H1 (cell line): ENCODE data around the gene GH2. TPM values are rescaled to one million over a fixed set of nuclear protein-coding genes. Genes with fewer than 3 reads are reported as not detected.
"Not testable (repeated sequence)": the region's sequence is repeated elsewhere in the genome, so short reads cannot be mapped to it uniquely, and the experiment has no call there.

Experiments used
- CTCF ChIA-PET: fragments of 300-600 bp; sonication (Branson Sonifier 250); formaldehyde crosslinking; loops from one replicate; lab custom pipeline; 2021; ENCODE audit not compliant: partially characterized antibody; lab: Charles Lee
- POLR2A ChIA-PET: fragments of 300-600 bp; sonication (Branson Sonifier 250); formaldehyde crosslinking; loops from one replicate; lab custom pipeline; 2021; ENCODE audit warnings: inconsistent platforms; ENCODE audit not compliant: partially characterized antibody; lab: Charles Lee
- DNase-seq, 2 experiments: peaks; one replicate each; pipeline versions ENCODE4 v3.0.0 to v3.0.0-alpha.2; 2010 to 2022; ENCODE audit warnings: low spot score in 2 of 2, low read depth in 1 of 2, mixed read lengths in 1 of 2
- FAIRE-seq: peaks from 2 replicates; lab custom pipeline; 2011; peaks lifted over from hg19 to GRCh38; lab: Jason Lieb, UNC
- H2AFZ ChIP-seq: 2 replicates; pipeline ENCODE4 v1.8.1; 2012; ENCODE audit warnings: low read length, inconsistent platforms
- H2AK5ac ChIP-seq: 2 replicates; pipeline ENCODE4 v1.6.1; 2013; ENCODE audit warnings: low read depth, low read length
- H2BK120ac ChIP-seq: replicated peaks from 2 replicates; pipeline ENCODE3; 2013; ENCODE audit warnings: low read depth, low read length, inconsistent platforms
- H2BK12ac ChIP-seq: 2 replicates; pipeline ENCODE4 v1.6.1; 2013; ENCODE audit warnings: low read depth, low read length
- H2BK15ac ChIP-seq: 2 replicates; pipeline ENCODE4 v1.6.1; 2013; ENCODE audit warnings: low read length
- H2BK20ac ChIP-seq: 2 replicates; pipeline ENCODE4 v1.6.1; 2013; ENCODE audit warnings: low read length
- H2BK5ac ChIP-seq: 2 replicates; pipeline ENCODE4 v1.6.1; 2013; ENCODE audit warnings: low read depth, low read length
- H3K14ac ChIP-seq: 2 replicates; pipeline ENCODE4 v1.6.1; 2013; ENCODE audit warnings: inconsistent platforms; ENCODE audit not compliant: insufficient read length
- H3K18ac ChIP-seq: 2 replicates; pipeline ENCODE4 v1.6.1; 2013; ENCODE audit warnings: low read length; ENCODE audit errors: extremely low read depth
- H3K23ac ChIP-seq: 2 replicates; pipeline ENCODE4 v1.6.1; 2013; ENCODE audit warnings: inconsistent platforms; ENCODE audit not compliant: insufficient read length
- H3K23me2 ChIP-seq: 2 replicates; pipeline ENCODE4 v1.6.1; 2013; ENCODE audit warnings: low read depth, low read length
- H3K27ac ChIP-seq: 2 replicates; pipeline ENCODE4 v1.6.1; 2011; ENCODE audit warnings: low read depth, low read length, inconsistent platforms
- H3K27me3 ChIP-seq, 4 experiments: replicated peaks in 1 of 4; 1 replicate in 1 of 4; 2 replicates in 3 of 4; pipeline versions ENCODE4 v1.6.1 to v1.8.1; 2011 to 2013; ENCODE audit warnings: low read length in 3 of 4, mild to moderate bottlenecking in 3 of 4, inconsistent platforms in 2 of 4, mixed read lengths in 2 of 4, moderate library complexity in 1 of 4; ENCODE audit not compliant: control insufficient read depth in 3 of 4, insufficient read depth in 3 of 4; ENCODE audit errors: extremely low read depth in 1 of 4
- H3K36me3 ChIP-seq, 4 experiments: 2 replicates each; pipeline versions ENCODE4 v1.6.1 to v1.8.1; 2011 to 2013; ENCODE audit warnings: mild to moderate bottlenecking in 4 of 4, low read length in 3 of 4, moderate library complexity in 2 of 4, control low read depth in 1 of 4, inconsistent platforms in 1 of 4; ENCODE audit not compliant: insufficient read depth in 4 of 4, control insufficient read depth in 2 of 4
- H3K4ac ChIP-seq: replicated peaks from 2 replicates; pipeline ENCODE3; 2013; ENCODE audit warnings: low read length, low read depth, mixed read lengths, inconsistent platforms; ENCODE audit not compliant: insufficient read length
- H3K4me1 ChIP-seq, 4 experiments: replicated peaks in 1 of 4; 1 replicate in 1 of 4; 2 replicates in 3 of 4; pipeline versions ENCODE4 v1.6.1 to v1.8.1; 2011 to 2013; ENCODE audit warnings: low read length in 3 of 4, inconsistent platforms in 2 of 4, mixed read lengths in 1 of 4; ENCODE audit not compliant: insufficient read depth in 4 of 4, control insufficient read depth in 3 of 4
- H3K4me2 ChIP-seq, 2 experiments: 2 replicates each; pipeline versions ENCODE4 v1.6.1 to v1.8.1; 2011 to 2013; ENCODE audit warnings: low read depth in 2 of 2, low read length in 2 of 2, control low read depth in 1 of 2, inconsistent platforms in 1 of 2, mild to moderate bottlenecking in 1 of 2; ENCODE audit not compliant: insufficient read depth in 1 of 2
- H3K4me3 ChIP-seq, 4 experiments: fragments of 200-600, 300-600 bp in 1 of 4; sonication (generic), shearing (Covaris generic), sonication (Bioruptor Twin) in 1 of 4; 2 replicates each; pipeline versions ENCODE4 v1.5.1 to v1.8.1; 2011 to 2016; ENCODE audit warnings: low read length in 4 of 4, low read depth in 3 of 4, control low read depth in 2 of 4, inconsistent platforms in 2 of 4, mild to moderate bottlenecking in 2 of 4, mixed read lengths in 1 of 4, moderate library complexity in 1 of 4; ENCODE audit not compliant: insufficient read depth in 2 of 4; ENCODE audit errors: extremely low read depth in 1 of 4
- H3K56ac ChIP-seq: replicated peaks from 2 replicates; pipeline ENCODE3; 2013; ENCODE audit warnings: low read depth, mild to moderate bottlenecking, mixed read lengths, low read length, inconsistent platforms; ENCODE audit not compliant: insufficient read length
- H3K79me1 ChIP-seq: 2 replicates; pipeline ENCODE4 v1.6.1; 2013; ENCODE audit warnings: low read depth, low read length, control low read depth
- H3K79me2 ChIP-seq, 2 experiments: 2 replicates each; pipeline versions ENCODE4 v1.6.1 to v1.8.1; 2012 to 2013; ENCODE audit warnings: low read length in 2 of 2, mild to moderate bottlenecking in 2 of 2, inconsistent platforms in 1 of 2; ENCODE audit not compliant: insufficient read depth in 2 of 2, control insufficient read depth in 1 of 2
- H3K9ac ChIP-seq, 4 experiments: replicated peaks in 1 of 4; 1 replicate in 1 of 4; 2 replicates in 3 of 4; pipeline versions ENCODE4 v1.6.1 to v1.8.1; 2011 to 2013; ENCODE audit warnings: low read depth in 3 of 4, low read length in 3 of 4, control low read depth in 2 of 4, mild to moderate bottlenecking in 2 of 4, moderate library complexity in 2 of 4, inconsistent platforms in 1 of 4; ENCODE audit errors: extremely low read depth in 1 of 4
- H3K9me3 ChIP-seq, 2 experiments: 2 replicates each; pipeline versions ENCODE4 v1.6.1 to v1.8.1; 2012 to 2013; ENCODE audit warnings: mild to moderate bottlenecking in 2 of 2, moderate library complexity in 2 of 2, control low read depth in 1 of 2, inconsistent platforms in 1 of 2, low read depth in 1 of 2, low read length in 1 of 2, mixed read lengths in 1 of 2; ENCODE audit not compliant: insufficient read depth in 2 of 2
- H4K20me1 ChIP-seq, 2 experiments: replicated peaks in 1 of 2; 2 replicates each; pipeline versions ENCODE3 to v1.8.1; 2011 to 2013; ENCODE audit warnings: inconsistent platforms in 2 of 2, low read length in 2 of 2, mild to moderate bottlenecking in 1 of 2; ENCODE audit not compliant: insufficient read depth in 2 of 2, control insufficient read depth in 1 of 2
- H4K5ac ChIP-seq: 2 replicates; pipeline ENCODE4 v1.6.1; 2013; ENCODE audit warnings: low read length, low read depth, mixed read lengths, inconsistent platforms; ENCODE audit not compliant: insufficient read length
- H4K8ac ChIP-seq: 2 replicates; pipeline ENCODE4 v1.8.0; 2013; ENCODE audit warnings: mild to moderate bottlenecking, moderate library complexity, low read length, inconsistent platforms; ENCODE audit not compliant: insufficient read depth; ENCODE audit errors: extremely low read depth
- H4K91ac ChIP-seq: replicated peaks from 2 replicates; pipeline ENCODE3; 2013; ENCODE audit warnings: low read length, mixed read lengths, inconsistent platforms; ENCODE audit not compliant: insufficient read length
- WGBS, 2 experiments: shearing (Covaris generic) in 1 of 2; methylation state at CpG; one replicate each; pipeline versions ENCODE4 v1.1.6 to v1.1.7; 2013 to 2015; ENCODE audit warnings: low lambda C conversion rate in 2 of 2, mixed read lengths in 2 of 2, inconsistent platforms in 1 of 2, low coverage in 1 of 2, missing lambda C conversion rate in 1 of 2; ENCODE audit not compliant: insufficient replicate concordance in 2 of 2, insufficient coverage in 1 of 2, insufficient read length in 1 of 2; ENCODE audit errors: extremely low coverage in 1 of 2, missing lambda C conversion rate in 1 of 2; 5-methylcytosine and 5-hydroxymethylcytosine counted together
- polyA plus RNA-seq, 7 experiments: library from polyadenylated mRNA; depleted of rRNA in 3 of 7; stranded (reverse) in 5 of 7; unstranded in 2 of 7; fragments of >200 nt in 5 of 7; fragments of 200-250 nt in 2 of 7; gene quantifications; 1 replicate in 5 of 7; 2 replicates in 1 of 7; 4 replicates in 1 of 7; pipeline versions ENCODE4 v1.2.1 to v1.2.3, GENCODE V29; 2011 to 2013; ENCODE audit warnings: missing spikeins in 2 of 7, mixed read lengths in 2 of 7
- total RNA-seq: library from RNA; stranded (reverse); fragmentation: NEBNext Ultra II Directional; extraction: Animal tissue kit (Norgen Biotek cat#: 25700); gene quantifications from 2 replicates; pipeline ENCODE4 v1.2.1, GENCODE V29; 2021

GH2 gene
- total and polyA plus RNA-seq, 2 of the 8 experiments (the other 6 are each of a cell fraction or from before 2014, with no cell fraction given) = 0.60 to 1.5 TPM

DNA sequence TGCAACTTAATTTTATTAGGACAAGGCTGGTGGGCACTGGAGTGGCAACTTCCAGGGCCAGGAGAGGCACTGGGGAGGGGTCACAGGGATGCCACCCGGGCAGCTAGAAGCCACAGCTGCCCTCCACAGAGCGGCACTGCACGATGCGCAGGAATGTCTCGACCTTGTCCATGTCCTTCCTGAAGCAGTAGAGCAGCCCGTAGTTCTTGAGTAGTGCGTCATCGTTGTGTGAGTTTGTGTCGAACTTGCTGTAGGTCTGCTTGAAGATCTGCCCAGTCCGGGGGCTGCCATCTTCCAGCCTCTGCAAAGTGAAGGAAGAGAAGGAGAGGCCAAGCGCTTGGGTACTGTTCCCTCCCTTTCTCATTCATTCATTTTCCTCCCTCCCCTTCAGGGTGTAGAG, 35.5 kb upstream of the GH2 start:
- H3K23ac ChIP-seq, H3K4me3 ChIP-seq, H2AK5ac ChIP-seq, H3K4me2 ChIP-seq, H2AFZ ChIP-seq, H3K56ac ChIP-seq, H4K20me1 ChIP-seq, DNase-seq, H3K4me1 ChIP-seq, H4K8ac ChIP-seq, H3K4ac ChIP-seq, H3K79me2 ChIP-seq, FAIRE-seq, H2BK120ac ChIP-seq, H3K18ac ChIP-seq, H3K14ac ChIP-seq, H3K79me1 ChIP-seq, H2BK5ac ChIP-seq, H3K27me3 ChIP-seq, H3K36me3 ChIP-seq, H2BK15ac ChIP-seq, H2BK20ac ChIP-seq, H2BK12ac ChIP-seq, H3K27ac ChIP-seq, H4K91ac ChIP-seq, H3K9me3 ChIP-seq, H3K23me2 ChIP-seq, H3K9ac ChIP-seq, H4K5ac ChIP-seq: not testable (repeated sequence)
- ChIA-PET CTCF (interaction anchor here (0.6 to 11.2 kb wide), 19 partner anchors 10 to 370 kb away, joined by 3 to 270 read pairs (median 17); partner anchors contain the start of genes CD79B, GH2 and ICAM2), POLR2A (interaction anchor here (0.9 to 1.6 kb wide), 5 partner anchors 9 to 109 kb away, joined by 3 to 6 read pairs (median 3); no protein-coding TSS in a partner anchor)
- WGBS, 2 experiments = 88% methylated on average over 10 of the region's 11 CpGs; no CpG with 5 or more reads in 1 of the 2 experiments
